ENCODE results near the gene PAQR8. TPM values are rescaled to one million over a fixed set of nuclear protein-coding genes. Genes with fewer than 3 reads are reported as not detected.

Gene PAQR8
- total and polyA plus RNA-seq, 8 donors = 4.0 to 46.1 (median 15.7) TPM

DNA sequence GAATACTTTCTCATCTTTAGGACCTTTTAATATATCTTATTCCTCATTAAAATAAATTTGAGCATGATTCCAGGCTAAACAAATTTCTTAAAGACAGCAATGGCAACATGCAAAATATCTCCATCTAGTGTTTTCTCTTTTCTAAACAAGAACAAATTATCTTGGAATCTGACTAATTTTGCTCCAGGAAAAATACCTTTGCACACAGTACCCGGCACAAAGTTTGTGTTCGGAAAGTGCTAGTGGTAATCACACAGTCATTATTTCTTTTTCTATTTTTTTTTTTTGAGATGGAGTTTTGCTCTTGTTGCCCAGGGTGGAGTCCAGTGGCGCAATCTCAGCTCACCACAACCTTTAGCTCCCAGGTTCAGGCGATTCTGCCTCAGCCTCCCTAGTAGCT is 50.0 kb downstream of the PAQR8 start:
- H3K4me3 ChIP-seq = no peak overlapping the region
- no peaks in the 10 kb centered on the region for H3K9me3 ChIP-seq
- H3K4me1 ChIP-seq = peaks cover 1 to 19% (median 9%) of the 10 kb centered on the region in 4 donors
- TF ChIP-seq EP300 (IDR thresholded peaks at IDR 0.05) = no peak
- TF ChIP-seq, protein P1, sequence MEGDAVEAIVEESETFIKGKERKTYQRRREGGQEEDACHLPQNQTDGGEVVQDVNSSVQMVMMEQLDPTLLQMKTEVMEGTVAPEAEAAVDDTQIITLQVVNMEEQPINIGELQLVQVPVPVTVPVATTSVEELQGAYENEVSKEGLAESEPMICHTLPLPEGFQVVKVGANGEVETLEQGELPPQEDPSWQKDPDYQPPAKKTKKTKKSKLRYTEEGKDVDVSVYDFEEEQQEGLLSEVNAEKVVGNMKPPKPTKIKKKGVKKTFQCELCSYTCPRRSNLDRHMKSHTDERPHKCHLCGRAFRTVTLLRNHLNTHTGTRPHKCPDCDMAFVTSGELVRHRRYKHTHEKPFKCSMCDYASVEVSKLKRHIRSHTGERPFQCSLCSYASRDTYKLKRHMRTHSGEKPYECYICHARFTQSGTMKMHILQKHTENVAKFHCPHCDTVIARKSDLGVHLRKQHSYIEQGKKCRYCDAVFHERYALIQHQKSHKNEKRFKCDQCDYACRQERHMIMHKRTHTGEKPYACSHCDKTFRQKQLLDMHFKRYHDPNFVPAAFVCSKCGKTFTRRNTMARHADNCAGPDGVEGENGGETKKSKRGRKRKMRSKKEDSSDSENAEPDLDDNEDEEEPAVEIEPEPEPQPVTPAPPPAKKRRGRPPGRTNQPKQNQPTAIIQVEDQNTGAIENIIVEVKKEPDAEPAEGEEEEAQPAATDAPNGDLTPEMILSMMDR (IDR thresholded peaks at IDR 0.05) = no peak
- TF ChIP-seq POLR2A (IDR thresholded peaks at IDR 0.05) = no peak
- no peak for TF ChIP-seq POLR2AphosphoS5 (IDR thresholded peaks at IDR 0.05)
- no peaks in the 10 kb centered on the region for H3K27me3 ChIP-seq
- WGBS, 5 donors = 77 to 81% (median 81%) methylated on average over 4 of the region's 4 CpGs
- no peaks in the 10 kb centered on the region for H3K36me3 ChIP-seq
- DNase-seq = no peak
- no peak overlapping the region for H3K27ac ChIP-seq
- intact Hi-C loops (cut with DNase I; ENCODE audit: low total_unique reads) = loop anchor here (10.0 kb wide), 1 partner anchor 183 kb away; no protein-coding TSS in a partner anchor

DNA sequence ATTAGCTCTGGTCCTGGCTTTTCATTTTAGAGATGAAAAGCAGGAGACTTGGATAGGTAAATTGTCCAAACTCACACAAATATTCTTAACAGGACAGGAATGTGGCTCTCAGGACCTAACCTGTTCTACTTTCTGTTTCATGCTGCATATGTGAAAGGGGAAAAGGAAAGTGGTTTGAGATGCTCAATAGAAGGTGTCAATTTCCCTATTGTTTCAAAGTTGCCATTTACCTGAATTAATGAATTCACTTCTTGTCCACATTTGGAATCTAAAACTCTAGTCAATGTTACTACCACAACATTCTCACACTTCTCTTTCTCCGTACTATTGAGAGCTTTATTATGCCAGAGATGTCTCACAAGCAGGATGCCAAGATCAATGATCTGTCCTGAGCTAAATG is 53.4 kb downstream of the PAQR8 start:
- 77 to 89% (median 82%) methylated on average over 1 of the region's 1 CpG for WGBS, 5 donors
- intact Hi-C loops (cut with DNase I; ENCODE audit: low total_unique reads) = loop anchor here (5.0 to 10.0 kb wide), 2 partner anchors 179 to 252 kb away; no protein-coding TSS in a partner anchor
- Histone ChIP-seq H3K4me1 (peaks cover 4 to 39% (median 21%) of the 10 kb centered on the region in 4 donors), H3K4me3 (no peak overlapping the region), H3K27ac (no peak overlapping the region), H3K9me3 (no peaks in the 10 kb centered on the region), H3K27me3 (no peaks in the 10 kb centered on the region), H3K36me3 (no peaks in the 10 kb centered on the region)
- no peak for DNase-seq
- TF ChIP-seq POLR2A (IDR thresholded peaks at IDR 0.05) (no peak), POLR2AphosphoS5 (IDR thresholded peaks at IDR 0.05) (no peak), EP300 (IDR thresholded peaks at IDR 0.05) (no peak)
- TF ChIP-seq, protein P1 (IDR thresholded peaks at IDR 0.05) = no peak

DNA sequence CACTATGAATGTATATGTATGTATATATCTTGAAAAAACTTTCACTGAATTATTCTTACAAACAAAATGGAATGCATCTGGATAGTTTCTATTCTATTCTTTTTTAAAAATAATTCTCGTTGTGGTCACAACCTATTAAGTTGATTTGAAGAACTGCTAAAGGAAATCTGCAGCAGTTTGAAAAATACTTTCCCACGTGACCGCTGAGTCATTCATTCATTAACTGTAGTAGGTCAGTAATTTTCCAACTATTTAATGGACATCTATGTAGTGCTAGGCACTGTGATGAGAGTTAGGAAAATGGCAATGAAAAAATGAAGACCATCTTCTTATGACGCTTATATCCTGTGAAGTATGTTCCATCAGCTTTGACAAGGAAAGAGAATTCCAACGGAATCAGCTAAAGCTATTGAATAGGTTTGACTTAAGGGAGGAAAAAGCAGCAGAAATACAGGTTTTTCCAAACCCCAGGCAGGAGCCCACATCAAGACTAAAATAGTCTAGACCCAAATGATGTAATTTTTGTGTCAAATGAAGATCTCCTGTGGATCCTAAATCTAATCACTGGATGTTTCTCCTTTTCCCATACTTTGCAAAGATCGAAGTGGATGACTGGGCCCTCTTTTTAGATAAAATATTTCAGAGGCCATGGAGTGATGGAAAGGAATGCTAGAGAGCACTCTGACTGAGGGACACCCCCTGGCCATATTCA is 54.1 kb downstream of the PAQR8 start:
- Histone ChIP-seq H3K4me3 (no peak overlapping the region), H3K36me3 (no peaks in the 10 kb centered on the region), H3K27ac (peak overlapping the region in 1 of 5 donors; percentile 49), H3K9me3 (no peaks in the 10 kb centered on the region), H3K4me1 (peaks cover 4 to 41% (median 28%) of the 10 kb centered on the region in 4 donors), H3K27me3 (no peaks in the 10 kb centered on the region)
- no peak for DNase-seq
- intact Hi-C loops (cut with DNase I; ENCODE audit: low total_unique reads) = loop anchor here (5.0 to 10.0 kb wide), 2 partner anchors 179 to 251 kb away; no protein-coding TSS in a partner anchor
- 49 to 60% (median 51%) methylated on average over 6 of the region's 6 CpGs for WGBS, 5 donors
- TF ChIP-seq POLR2AphosphoS5 (IDR thresholded peaks at IDR 0.05) = no peak
- TF ChIP-seq EP300 (IDR thresholded peaks at IDR 0.05) = no peak
- no peak for TF ChIP-seq POLR2A (IDR thresholded peaks at IDR 0.05)
- TF ChIP-seq, protein P1 (IDR thresholded peaks at IDR 0.05) = no peak

DNA sequence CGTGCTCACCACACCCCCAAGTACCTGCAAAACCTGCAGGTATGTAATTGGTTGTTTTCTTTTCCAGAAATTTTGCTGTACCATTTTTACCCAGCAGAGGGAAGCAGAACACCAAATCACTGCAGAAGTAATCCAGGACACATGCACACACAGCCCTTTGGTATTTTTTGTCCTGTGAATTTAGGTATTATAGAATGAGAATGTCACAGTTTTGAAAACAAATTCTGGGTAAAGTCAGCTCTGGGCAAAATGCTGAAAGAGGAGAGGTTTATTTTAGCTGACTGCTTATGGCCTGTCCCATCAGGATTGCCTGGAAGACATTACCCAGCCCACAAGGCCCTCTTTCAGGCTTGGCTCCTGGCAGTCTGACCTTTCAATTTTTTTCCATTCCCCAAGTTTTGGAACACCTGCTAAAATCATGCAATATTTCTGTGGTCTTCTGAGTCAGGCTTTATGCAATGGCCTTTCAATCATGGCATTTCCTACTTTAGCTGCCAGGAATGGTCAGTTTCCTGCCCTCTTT is 54.7 kb downstream of the PAQR8 start:
- Histone ChIP-seq H3K4me3 (no peak overlapping the region), H3K9me3 (no peaks in the 10 kb centered on the region), H3K27ac (peak overlapping the region in 4 of 5 donors; percentile 26 to 67 (median 38)), H3K27me3 (no peaks in the 10 kb centered on the region), H3K36me3 (no peaks in the 10 kb centered on the region), H3K4me1 (peaks cover 4 to 44% (median 32%) of the 10 kb centered on the region in 4 donors)
- DNase-seq = peak in 1 of 2 donors; percentile 88
- intact Hi-C loops (cut with DNase I; ENCODE audit: low total_unique reads) = loop anchor here (5.0 to 10.0 kb wide), 2 partner anchors 178 to 251 kb away; no protein-coding TSS in a partner anchor
- WGBS, 5 donors = 0 to 7% (median 0%) methylated on average over 1 of the region's 1 CpG
- TF ChIP-seq EP300 (IDR thresholded peaks at IDR 0.05) = no peak
- peak in 1 of 3 donors; percentile 46 for TF ChIP-seq POLR2AphosphoS5 (IDR thresholded peaks at IDR 0.05)
- TF ChIP-seq POLR2A (IDR thresholded peaks at IDR 0.05) = no peak
- TF ChIP-seq, protein P1 (IDR thresholded peaks at IDR 0.05) = peak in 6 of 7 experiments; percentile 12 to 87 (median 77)
